Fibroblast of pulmonary artery (primary cell): ENCODE results near the gene FOSL1.
A peak's percentile ranks its signal among the peaks of the same experiment; 100 is the strongest.

Experiments
- DNase-seq: peaks from one replicate; pipeline ENCODE4 v3.0.0-alpha.2; 2010; ENCODE audit warnings: low read depth
- H3K4me3 ChIP-seq: replicated peaks from 2 replicates; pipeline ENCODE4 v1.5.1; 2011; ENCODE audit warnings: low read depth, mild to moderate bottlenecking, control low read depth, low read length, moderate library complexity
- TF ChIP-seq, protein P1 (sequence below): IDR thresholded peaks from 2 replicates; pipeline ENCODE4 v1.5.1; 2011; ENCODE audit warnings: mild to moderate bottlenecking, control low read depth, low read length, inconsistent platforms; ENCODE audit errors: missing control alignments

The FOSL1 gene

DNA sequence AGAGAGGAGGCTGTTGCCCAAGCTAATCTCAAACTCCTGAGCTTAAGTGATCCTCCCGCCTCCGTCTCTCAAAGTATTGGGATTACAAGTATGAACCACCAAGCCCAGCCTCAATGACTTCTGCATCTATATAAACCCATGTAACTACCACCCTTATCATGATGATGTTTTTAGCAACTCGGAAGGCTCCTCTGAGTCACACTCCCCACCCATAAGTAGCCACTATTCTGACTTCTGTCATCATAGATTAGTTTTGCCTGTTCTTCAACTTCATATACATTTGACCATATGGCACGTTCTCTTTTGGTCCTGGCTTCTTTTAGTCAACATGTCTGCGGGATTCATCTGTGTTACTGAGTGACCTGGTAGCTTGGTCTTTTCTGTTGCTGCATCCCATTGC is 6.4 kb upstream of the FOSL1 start:
- TF ChIP-seq, protein P1, sequence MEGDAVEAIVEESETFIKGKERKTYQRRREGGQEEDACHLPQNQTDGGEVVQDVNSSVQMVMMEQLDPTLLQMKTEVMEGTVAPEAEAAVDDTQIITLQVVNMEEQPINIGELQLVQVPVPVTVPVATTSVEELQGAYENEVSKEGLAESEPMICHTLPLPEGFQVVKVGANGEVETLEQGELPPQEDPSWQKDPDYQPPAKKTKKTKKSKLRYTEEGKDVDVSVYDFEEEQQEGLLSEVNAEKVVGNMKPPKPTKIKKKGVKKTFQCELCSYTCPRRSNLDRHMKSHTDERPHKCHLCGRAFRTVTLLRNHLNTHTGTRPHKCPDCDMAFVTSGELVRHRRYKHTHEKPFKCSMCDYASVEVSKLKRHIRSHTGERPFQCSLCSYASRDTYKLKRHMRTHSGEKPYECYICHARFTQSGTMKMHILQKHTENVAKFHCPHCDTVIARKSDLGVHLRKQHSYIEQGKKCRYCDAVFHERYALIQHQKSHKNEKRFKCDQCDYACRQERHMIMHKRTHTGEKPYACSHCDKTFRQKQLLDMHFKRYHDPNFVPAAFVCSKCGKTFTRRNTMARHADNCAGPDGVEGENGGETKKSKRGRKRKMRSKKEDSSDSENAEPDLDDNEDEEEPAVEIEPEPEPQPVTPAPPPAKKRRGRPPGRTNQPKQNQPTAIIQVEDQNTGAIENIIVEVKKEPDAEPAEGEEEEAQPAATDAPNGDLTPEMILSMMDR, result no peak
- DNase-seq, result no peak
- no peak overlapping the region for H3K4me3 ChIP-seq

DNA sequence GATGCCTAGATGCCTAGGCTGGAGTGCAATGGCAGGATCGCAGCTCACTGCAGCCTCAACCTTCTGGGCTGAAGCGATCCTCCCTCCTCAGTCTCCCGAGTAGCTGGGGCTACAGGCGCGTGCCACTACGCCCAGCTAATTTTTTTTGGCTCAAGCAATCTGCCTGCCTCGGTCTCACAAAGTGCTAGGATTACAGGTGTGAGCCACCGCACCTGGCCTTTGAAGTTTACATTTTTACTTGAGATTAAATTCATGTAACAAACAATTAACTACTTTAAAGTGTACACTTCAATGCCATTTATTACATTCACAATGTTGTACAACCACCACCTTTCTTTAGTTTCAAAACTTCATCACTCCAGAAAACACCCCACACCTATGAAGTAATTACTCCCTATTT is 3.5 kb upstream of the FOSL1 start:
- H3K4me3 ChIP-seq, result no peak overlapping the region
- TF ChIP-seq, protein P1, result no peak
- no peak for DNase-seq

DNA sequence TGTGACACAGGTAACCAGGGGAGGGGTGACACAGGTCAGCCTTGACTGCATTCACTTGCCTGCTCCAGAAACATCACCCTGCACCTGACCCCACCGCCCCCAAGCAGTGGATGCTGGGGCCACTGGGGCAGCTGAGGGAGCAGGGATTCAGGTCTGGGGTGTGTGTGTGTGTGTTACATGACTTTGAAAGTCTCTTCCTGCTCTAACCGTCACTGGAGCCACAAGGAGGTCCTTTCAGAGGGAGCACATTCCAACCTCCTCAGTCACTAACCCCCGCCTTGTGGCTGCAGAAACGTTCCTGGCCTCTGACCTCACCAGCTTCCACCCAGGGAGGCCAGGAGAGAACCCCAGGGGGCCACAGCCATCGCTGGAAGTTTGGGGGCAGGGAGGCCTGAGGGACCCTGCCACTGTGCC is 2.9 kb upstream of the FOSL1 start:
- TF ChIP-seq, protein P1, result no peak
- peak; percentile 62 for DNase-seq
- no peak overlapping the region for H3K4me3 ChIP-seq

DNA sequence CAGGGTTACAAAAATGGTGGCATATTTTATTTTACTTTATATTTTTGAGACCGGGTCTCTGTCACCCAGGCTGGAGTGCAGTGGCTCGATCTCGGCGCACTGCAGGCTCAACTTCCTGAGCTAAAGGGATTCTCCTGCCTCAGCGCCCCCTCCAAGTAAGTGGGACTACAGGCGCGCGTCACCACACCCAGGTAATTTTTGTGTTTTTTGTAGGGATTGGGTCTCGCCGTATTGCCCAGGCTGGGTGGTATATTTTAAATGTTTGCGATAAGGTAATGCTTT is 652 bp upstream of the FOSL1 start:
- no peak overlapping the region for H3K4me3 ChIP-seq
- TF ChIP-seq, protein P1, result no peak
- DNase-seq, result no peak

DNA sequence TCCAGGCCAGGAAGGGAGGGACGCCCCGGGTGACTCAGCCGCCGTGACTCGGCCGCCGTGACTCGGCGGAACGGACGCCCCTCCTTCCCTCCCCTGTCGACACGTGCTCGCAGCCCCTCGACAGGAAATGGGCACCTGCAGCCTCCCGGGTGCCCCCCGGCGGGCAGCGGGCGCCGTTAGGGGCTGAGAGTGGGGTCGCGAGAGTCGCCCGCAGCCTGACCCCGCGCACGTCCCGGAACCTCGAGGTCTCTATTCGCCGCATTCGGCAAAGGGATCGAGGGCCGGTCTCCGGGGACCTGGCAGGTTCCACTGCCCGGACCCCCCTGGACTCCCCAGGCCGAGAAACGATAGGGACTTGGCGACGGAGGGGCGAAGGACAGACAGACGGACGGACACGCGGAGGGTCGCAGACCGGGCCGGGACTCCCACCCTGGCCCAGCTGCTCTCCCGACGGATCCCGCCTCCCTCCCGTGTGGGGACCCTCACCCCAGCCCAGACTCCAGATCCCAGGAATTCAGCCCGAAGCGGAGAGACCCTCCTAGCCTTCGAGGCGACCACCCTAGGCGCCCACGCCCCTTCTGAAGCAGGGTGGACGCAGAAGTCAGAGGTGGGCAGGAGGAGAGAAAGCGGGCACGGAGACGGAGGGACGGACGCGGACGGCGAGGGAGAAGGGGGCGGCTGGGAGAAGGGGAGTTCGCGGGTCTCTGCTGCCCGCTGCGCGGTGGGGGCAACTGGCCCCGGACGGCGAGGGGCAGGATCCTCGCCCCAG is 648 bp downstream of the FOSL1 start:
- peak overlapping the region; percentile 84 for H3K4me3 ChIP-seq
- TF ChIP-seq, protein P1, result no peak
- peak; percentile 65 for DNase-seq

DNA sequence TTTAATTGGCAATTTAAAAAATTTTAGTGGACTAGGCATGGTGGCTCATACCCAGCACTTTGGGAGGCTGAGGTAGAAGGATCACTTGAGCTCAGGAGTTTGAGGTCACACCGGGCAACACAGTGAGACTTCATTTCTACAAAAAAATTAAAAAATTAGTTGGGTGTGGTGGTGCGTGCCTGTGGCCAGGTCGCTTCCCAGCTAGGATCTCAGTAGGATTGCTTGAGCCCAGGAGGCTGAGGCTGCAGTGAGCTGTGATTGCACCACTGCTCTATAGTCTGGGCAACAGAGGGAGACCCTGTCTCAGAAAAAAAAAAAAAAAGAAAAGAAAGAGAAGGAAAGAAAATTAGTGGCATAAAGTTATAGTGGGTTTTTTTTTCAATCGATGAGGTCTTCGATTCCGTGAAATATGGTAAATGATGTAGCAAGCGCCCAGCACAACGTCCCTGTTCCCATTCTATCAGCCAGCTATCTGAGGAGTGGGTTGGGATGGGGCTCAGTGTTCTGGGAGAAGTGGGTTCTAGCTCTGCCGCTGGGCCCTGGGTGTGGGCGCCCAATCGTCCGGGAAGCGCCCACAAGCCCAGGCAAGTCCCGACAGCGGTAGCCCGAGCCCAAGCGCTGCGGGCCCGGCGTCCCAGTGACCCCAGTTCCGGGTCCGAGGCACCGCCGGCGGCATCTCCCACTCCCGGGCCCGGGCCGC is 1.4 kb downstream of the FOSL1 start:
- peak; percentile 31 for DNase-seq
- H3K4me3 ChIP-seq, result peak overlapping the region; percentile 84
- TF ChIP-seq, protein P1, result no peak

DNA sequence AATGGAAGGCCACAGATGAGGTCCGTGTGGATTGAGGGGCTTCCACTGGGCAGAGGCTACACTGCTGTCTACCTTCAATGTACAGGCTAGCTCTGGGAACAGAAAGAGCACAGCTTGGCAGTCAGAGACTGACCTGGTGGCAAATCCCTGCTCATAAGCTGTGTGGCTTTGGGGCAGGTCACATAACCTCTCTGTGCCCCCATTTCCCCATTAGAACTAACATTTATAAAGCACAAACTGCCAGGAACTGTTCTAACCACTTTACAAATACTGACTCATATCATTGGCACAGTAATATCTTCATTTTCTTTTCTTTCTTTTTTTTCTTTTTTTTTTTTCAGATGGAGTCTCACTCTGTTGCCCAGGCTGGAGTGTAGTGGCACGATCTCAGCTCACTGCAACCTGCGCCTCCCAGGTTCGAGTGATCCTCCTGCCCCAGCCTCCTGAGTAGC is 3.1 kb downstream of the FOSL1 start:
- H3K4me3 ChIP-seq, result no peak overlapping the region
- TF ChIP-seq, protein P1, result no peak
- DNase-seq, result no peak
